GM19025 (cell line): ENCODE results near the gene GRAP.

ENCODE experiments used
- ATAC-seq: cut with Tn5 transposase; IDR thresholded peaks from one replicate; pipeline ENCODE4 v1.9.1; 2021; ENCODE audit warnings: mild to moderate bottlenecking, low read depth, moderate library complexity; ENCODE audit not compliant: unreplicated experiment

Gene GRAP

DNA sequence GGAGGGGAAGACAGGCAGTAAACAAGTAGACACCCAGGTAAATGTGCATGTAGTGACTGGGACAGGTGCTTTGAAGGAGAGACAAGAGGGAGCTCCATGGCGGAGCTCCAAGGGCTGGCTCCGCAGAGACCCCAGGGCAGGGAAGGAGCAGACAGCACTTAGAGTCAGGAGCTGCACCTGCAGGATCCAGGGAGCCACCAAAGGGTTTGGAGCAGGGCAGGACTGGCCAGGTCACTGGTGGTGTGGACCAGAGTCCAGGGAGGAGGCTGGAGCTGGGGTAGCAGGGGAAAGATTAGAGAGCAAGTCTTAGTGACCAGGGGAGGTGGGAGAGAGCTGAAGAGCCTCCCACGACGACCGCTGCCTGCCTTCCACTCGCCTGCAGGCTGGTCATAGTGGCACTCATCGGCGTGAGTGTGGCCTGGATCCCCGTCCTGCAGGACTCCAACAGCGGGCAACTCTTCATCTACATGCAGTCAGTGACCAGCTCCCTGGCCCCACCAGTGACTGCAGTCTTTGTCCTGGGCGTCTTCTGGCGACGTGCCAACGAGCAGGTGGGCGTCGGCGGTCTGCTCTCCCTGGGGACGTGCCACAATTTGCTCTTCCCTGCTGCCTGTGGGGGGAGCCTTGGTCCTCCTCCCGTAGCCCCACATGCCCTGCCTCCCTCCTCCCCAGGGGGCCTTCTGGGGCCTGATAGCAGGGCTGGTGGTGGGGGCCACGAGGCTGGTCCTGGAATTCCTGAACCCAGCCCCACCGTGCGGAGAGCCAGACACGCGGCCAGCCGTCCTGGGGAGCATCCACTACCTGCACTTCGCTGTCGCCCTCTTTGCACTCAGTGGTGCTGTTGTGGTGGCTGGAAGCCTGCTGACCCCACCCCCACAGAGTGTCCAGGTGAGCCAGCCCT lies 27.5 kb downstream of the GRAP start:
- no peak for ATAC-seq

GRCh38 chr17:19018600-19018950 lies 28.2 kb downstream of the GRAP start:
- no peak for ATAC-seq

GRCh38 chr17:19017804-19018599 lies 28.8 kb downstream of the GRAP start:
- no peak for ATAC-seq

DNA sequence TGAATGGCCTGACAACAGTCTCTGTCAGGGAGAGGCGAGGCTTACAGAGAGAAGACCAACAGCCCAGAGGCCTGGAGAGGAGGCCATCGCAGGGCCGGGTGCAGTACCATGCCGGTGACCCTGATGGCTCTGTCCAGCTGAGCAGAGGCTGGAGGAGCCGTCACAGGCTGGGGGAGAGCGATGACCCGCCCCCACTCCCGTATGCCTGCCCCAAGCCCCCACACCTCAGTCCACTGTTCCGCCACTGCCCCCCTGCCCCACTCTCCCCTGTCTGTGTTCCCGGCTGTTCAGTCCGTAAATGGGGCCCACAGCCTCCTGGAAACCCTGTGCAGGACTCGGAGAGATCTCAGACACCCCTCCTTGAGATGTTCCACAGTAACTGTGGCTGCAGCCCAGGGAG lies 29.4 kb downstream of the GRAP start:
- ATAC-seq: no peak

DNA sequence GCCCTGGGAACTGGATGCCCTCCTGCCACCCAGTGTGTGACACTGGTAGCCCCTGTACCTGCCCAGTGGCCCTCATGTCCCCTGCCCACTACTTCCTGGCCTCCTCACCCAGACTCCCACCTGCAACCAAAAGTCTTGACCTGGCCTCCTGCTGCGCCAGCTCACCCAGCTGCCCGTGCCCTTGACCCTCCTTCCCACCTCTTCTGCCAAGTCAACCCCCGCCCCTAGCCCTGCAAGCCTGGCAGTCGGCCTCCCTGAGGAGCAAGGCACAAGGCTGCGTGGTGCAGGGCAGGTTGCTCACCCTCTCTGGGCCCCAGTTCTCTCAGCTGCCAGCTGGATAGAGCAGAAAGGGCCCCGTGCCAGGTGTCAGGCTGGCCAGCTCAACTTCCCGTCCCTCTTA lies 29.9 kb downstream of the GRAP start:
- ATAC-seq: no peak

GRCh38 chr17:19016297-19016696 lies 30.5 kb downstream of the GRAP start:
- ATAC-seq: no peak

GRCh38 chr17:19015428-19015827 lies 31.3 kb downstream of the GRAP start:
- ATAC-seq: no peak

DNA sequence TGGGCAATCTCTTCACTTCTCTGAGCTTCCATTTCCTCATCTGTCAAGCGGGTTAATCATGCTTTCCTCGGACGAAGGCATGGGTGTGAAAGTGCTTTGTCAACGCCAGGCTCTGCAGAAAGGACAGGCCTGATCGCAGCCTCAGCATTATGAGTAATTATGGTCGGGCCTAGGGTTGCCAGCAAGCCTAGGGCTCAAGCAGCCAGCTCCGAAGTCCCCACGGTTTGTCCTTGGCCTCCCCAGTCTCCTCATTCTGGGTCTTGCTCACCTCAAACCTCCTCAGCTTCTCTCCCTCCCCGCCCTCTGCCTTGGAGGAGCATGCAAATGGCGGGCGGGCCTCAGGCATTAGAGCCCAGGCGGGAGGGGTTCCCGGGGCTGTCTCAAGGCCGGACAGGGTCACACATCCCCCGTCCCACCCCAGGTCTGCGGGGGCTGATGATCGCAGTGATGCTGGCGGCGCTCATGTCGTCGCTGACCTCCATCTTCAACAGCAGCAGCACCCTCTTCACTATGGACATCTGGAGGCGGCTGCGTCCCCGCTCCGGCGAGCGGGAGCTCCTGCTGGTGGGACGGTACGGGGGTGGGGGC lies 32.0 kb downstream of the GRAP start:
- ATAC-seq: no peak

DNA sequence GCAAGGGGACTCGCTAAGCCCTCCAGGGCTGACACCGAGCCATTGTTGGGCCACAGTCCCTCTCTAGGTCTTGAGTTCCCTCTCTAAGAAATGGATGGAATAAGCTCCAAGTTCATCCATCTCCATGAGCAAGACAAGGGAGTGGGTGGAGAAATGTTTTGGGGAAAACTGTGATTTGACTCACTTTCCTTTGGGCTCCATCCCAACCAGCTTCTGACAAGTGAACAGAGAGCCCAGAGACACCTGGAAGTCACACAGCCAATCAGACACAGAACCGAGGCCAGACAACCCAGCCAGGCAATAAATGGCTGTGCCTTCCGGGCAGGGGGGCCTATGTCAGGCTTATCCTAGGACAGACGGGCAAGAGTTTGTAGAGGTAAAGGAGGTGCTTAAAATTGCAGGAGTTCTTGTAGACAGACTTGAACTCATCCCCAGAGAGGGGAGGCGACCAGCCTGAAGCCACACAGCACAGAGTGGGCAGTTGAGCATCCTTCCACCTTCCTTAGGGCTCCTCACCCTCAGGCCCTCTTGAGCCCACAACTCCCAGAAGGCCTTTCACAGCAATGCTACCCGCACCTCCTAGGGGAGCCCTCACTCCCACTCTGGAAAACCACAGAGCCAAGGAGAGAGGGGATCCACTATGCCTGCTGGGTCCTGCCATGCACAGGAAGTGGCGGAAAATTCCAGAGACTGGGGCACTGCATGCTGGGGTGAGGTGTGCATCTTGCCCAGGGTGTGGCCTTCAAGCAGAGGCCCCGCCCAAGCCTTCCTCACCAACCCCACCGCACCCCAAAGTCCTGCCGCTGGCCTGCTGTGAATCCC lies 32.7 kb downstream of the GRAP start:
- ATAC-seq: no peak

GRCh38 chr17:19013226-19013625 lies 33.5 kb downstream of the GRAP start:
- no peak for ATAC-seq

- no peak for ATAC-seq
These were observed 34.3 kb downstream of the GRAP start for GRCh38 chr17:19012171-19013080.

GRCh38 chr17:19011581-19011980 lies 35.2 kb downstream of the GRAP start:
- no peak for ATAC-seq

- ATAC-seq: no peak
These were observed 35.8 kb downstream of the GRAP start for GRCh38 chr17:19010729-19011505.

- ATAC-seq: no peak
These were observed 36.8 kb downstream of the GRAP start for GRCh38 chr17:19009970-19010369.

- ATAC-seq: no peak
These were observed 40.1 kb downstream of the GRAP start for GRCh38 chr17:19006698-19007097.

GRCh38 chr17:19005789-19006430 lies 40.8 kb downstream of the GRAP start:
- no peak for ATAC-seq

DNA sequence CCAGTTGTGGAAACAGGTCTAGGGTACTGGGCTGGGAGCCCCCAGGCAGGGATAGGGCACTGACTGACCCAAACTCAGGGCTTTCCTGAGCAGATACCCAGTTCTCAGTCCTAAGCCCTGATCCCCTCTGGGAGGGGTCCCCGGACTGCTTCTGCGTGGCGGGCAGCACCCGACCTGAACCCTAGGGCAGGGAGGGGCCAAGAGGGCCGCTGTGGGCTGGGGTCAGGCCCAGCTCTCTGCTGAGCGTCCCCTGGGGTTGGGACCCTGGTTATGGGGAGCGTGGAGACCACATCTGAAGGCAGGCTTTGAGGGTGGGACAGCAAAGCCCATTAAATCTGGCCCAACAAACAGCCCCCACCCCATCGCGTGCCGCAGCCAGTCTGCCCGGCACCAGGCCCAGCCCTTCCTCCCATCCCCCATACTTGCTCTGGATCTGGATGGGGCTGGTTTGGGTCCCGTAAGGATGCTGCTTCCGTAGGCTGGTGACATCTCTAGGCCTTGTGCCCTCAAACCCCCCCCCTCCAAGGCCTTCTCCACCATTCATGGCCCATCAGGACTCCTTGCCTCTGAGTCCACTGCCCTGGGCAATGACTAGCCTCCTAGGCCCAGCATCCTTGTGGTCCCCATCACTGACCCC lies 41.5 kb downstream of the GRAP start:
- ATAC-seq: no peak
